HepG2 (cell line): ENCODE measurements around the gene ITIH2. TPM values are rescaled to one million over a fixed set of nuclear protein-coding genes. Genes with fewer than 3 reads are reported as not detected.

ENCODE experiments used
- ATAC-seq: fragments of 200-7000 bp; cut with Tn5 transposase; 3 replicates; pipeline ENCODE4 v1.9.1; 2020; ENCODE audit warnings: mild to moderate bottlenecking, moderate library complexity
- BruUV-seq: library from RNA; stranded (reverse); fragments of 400-500 nt; replicated peaks from 2 replicates; lab custom pipeline; 2021; lab: Mats Ljungman, UMichigan
- CTCF ChIA-PET: fragments of 300-600 bp; formaldehyde crosslinking; extraction: SDS; loops from one replicate; lab custom pipeline; 2021; ENCODE audit warnings: low total read pairs, inconsistent platforms, low intra/inter-chr PET ratio; lab: Yijun Ruan, JAX
- POLR2A ChIA-PET: fragments of 350-600 bp; sonication (Branson Sonifier 250); formaldehyde crosslinking; loops from one replicate; lab custom pipeline; 2020; ENCODE audit warnings: antibody characterized with exemption, inconsistent platforms; lab: Yijun Ruan, JAX
- DNase-seq: peaks from one replicate; pipeline ENCODE4 v3.0.0-alpha.2; 2015; ENCODE audit warnings: low spot score
- FAIRE-seq: peaks from 3 replicates; lab custom pipeline; 2011; peaks lifted over from hg19 to GRCh38; lab: Jason Lieb, UNC
- H2AFZ ChIP-seq: one replicate; pipeline ENCODE4 v1.6.1; 2011; ENCODE audit warnings: low read length, inconsistent platforms
- H3K27ac ChIP-seq: fragments of 300-600 bp; 3 replicates; pipeline ENCODE4 v1.8.0; 2011; ENCODE audit warnings: mixed run types, mild to moderate bottlenecking, mixed read lengths, low read length, inconsistent platforms; ENCODE audit not compliant: insufficient read depth; ENCODE audit errors: extremely low read length
- H3K27me3 ChIP-seq, 2 experiments: fragments of 200-600 bp in 1 of 2; 2 replicates in 1 of 2; 3 replicates in 1 of 2; pipeline versions ENCODE4 v1.6.0 to v1.8.0; 2011; ENCODE audit warnings: low read length in 2 of 2, mild to moderate bottlenecking in 2 of 2, moderate library complexity in 2 of 2, inconsistent platforms in 1 of 2; ENCODE audit not compliant: insufficient read depth in 2 of 2, control insufficient read depth in 1 of 2
- H3K36me3 ChIP-seq, 2 experiments: fragments of 200-600 bp in 1 of 2; replicated peaks in 1 of 2; 2 replicates in 1 of 2; 3 replicates in 1 of 2; pipeline versions ENCODE4 v1.5.1 to v1.8.0; 2011; ENCODE audit warnings: low read length in 2 of 2, inconsistent platforms in 1 of 2; ENCODE audit not compliant: insufficient read depth in 2 of 2, control insufficient read depth in 1 of 2
- H3K4me1 ChIP-seq: 2 replicates; pipeline ENCODE4 v1.5.1; 2012; ENCODE audit warnings: low read length, inconsistent platforms; ENCODE audit not compliant: insufficient read depth
- H3K4me2 ChIP-seq: 2 replicates; pipeline ENCODE4 v1.6.0; 2011; ENCODE audit warnings: low read depth, low read length, inconsistent platforms
- H3K4me3 ChIP-seq, 3 experiments: fragments of 200-600 bp in 1 of 3; sonication (generic), shearing (Covaris generic) in 1 of 3; replicated peaks in 1 of 3; 2 replicates each; pipeline ENCODE4 v1.5.1; 2011 to 2016; ENCODE audit warnings: low read length in 3 of 3, inconsistent platforms in 2 of 3, low read depth in 2 of 3, mild to moderate bottlenecking in 2 of 3, control low read depth in 1 of 3, mixed read lengths in 1 of 3; ENCODE audit not compliant: insufficient read depth in 1 of 3
- H3K79me2 ChIP-seq: one replicate; pipeline ENCODE4 v1.6.1; 2011; ENCODE audit warnings: low read length, inconsistent platforms; ENCODE audit not compliant: insufficient read depth
- H3K9ac ChIP-seq: 2 replicates; pipeline ENCODE4 v1.6.0; 2011; ENCODE audit warnings: mild to moderate bottlenecking, low read depth, low read length, inconsistent platforms; ENCODE audit not compliant: insufficient read depth
- H3K9me3 ChIP-seq: 2 replicates; pipeline ENCODE4 v1.5.1; 2012; ENCODE audit warnings: mild to moderate bottlenecking, low read length
- H4K20me1 ChIP-seq: 2 replicates; pipeline ENCODE4 v1.6.0; 2011; ENCODE audit warnings: inconsistent platforms, mild to moderate bottlenecking, low read length, moderate library complexity; ENCODE audit not compliant: insufficient read depth
- DR1 ChIP-seq: sonication (generic); formaldehyde crosslinking; IDR thresholded peaks from 2 replicates; pipeline ENCODE4 v1.8.0; 2021; ENCODE audit warnings: mild to moderate bottlenecking, missing genetic modification reagents, inconsistent platforms
- GLI4 ChIP-seq: sonication (generic); formaldehyde crosslinking; IDR thresholded peaks from 2 replicates; pipeline ENCODE4 v1.5.1; 2020; ENCODE audit warnings: missing genetic modification reagents, mild to moderate bottlenecking, moderate library complexity, borderline replicate concordance
- SNAI1 ChIP-seq: sonication (generic); formaldehyde crosslinking; IDR thresholded peaks from 2 replicates; pipeline ENCODE4 v1.5.0; 2020; ENCODE audit warnings: mild to moderate bottlenecking, missing genetic modification reagents, borderline replicate concordance
- SNAPC2 ChIP-seq: sonication (generic); formaldehyde crosslinking; IDR thresholded peaks from 2 replicates; pipeline ENCODE4 v1.8.1; 2022; ENCODE audit warnings: mild to moderate bottlenecking, missing genetic modification reagents
- ZNF10 ChIP-seq: sonication (generic); formaldehyde crosslinking; IDR thresholded peaks from 2 replicates; pipeline ENCODE4 v1.4.0; 2020; ENCODE audit warnings: mild to moderate bottlenecking, low read depth, missing genetic modification reagents, borderline replicate concordance
- ZNF234 ChIP-seq: sonication (generic); formaldehyde crosslinking; conservative IDR thresholded peaks from 2 replicates; pipeline ENCODE4 v1.5.1; 2020; ENCODE audit warnings: mild to moderate bottlenecking, missing genetic modification reagents
- ZNF282 ChIP-seq: fragments of 450-650 bp; IDR thresholded peaks from 2 replicates; pipeline ENCODE4 v1.6.1; 2018; ENCODE audit not compliant: partially characterized antibody
- ZNF451 ChIP-seq: sonication (generic); formaldehyde crosslinking; IDR thresholded peaks from 2 replicates; pipeline ENCODE4 v1.5.0; 2020; ENCODE audit warnings: mild to moderate bottlenecking, missing genetic modification reagents
- ZNF558 ChIP-seq: sonication (generic); formaldehyde crosslinking; IDR thresholded peaks from 2 replicates; pipeline ENCODE4 v1.9.0; 2022; ENCODE audit warnings: mild to moderate bottlenecking, missing genetic modification reagents, borderline replicate concordance
- ZNF660 ChIP-seq: sonication (generic); formaldehyde crosslinking; IDR thresholded peaks from 2 replicates; pipeline ENCODE4 v1.5.1; 2020; ENCODE audit warnings: mild to moderate bottlenecking, low read depth, missing genetic modification reagents, borderline replicate concordance
- WGBS: methylation state at CpG from one replicate; pipeline ENCODE4 v1.1.6; 2017; ENCODE audit warnings: low lambda C conversion rate; 5-methylcytosine and 5-hydroxymethylcytosine counted together
- in situ Hi-C: cut with HindIII; loops from 2 replicates; pipeline ENCODE4 v1.10.0; 2017; ENCODE audit warnings: low pct_unique_long_range_greater_than_20kb; ENCODE audit not compliant: extremely low pct_ligation_motif_present
- intact Hi-C: fragments of 100-400 bp; cut with micrococcal nuclease; formaldehyde crosslinking; loops from one replicate; pipeline ENCODE4 v1.10.0; 2022; ENCODE audit not compliant: unreplicated experiment
- polyA plus RNA-seq, 8 experiments: library from polyadenylated mRNA; depleted of rRNA in 3 of 8; stranded (reverse) in 7 of 8; unstranded in 1 of 8; fragments of >200 nt; fragmentation: Illumina TruSeq in 4 of 8; extraction: Trizol in 4 of 8; gene quantifications; 2 replicates each; pipeline versions ENCODE4 v1.2.1 to v1.2.3, GENCODE V29; 2011 to 2016; ENCODE audit warnings: low read depth in 4 of 8, missing spikeins in 1 of 8, mixed read lengths in 1 of 8; ENCODE audit not compliant: insufficient read depth in 1 of 8
- total RNA-seq, 5 experiments: library from RNA; depleted of rRNA; stranded (reverse); fragments of >200 nt; fragmentation: Illumina TruSeq; extraction: Trizol; gene quantifications; 2 replicates each; pipeline ENCODE4 v1.2.3, GENCODE V29; 2016; ENCODE audit warnings: low read depth in 1 of 5
- TF ChIP-seq, protein P1 (sequence below): IDR thresholded peaks from 2 replicates; pipeline ENCODE4 v1.6.1; 2016; ENCODE audit warnings: control low read depth
- TF ChIP-seq, protein P2 (sequence below): sonication (generic); formaldehyde crosslinking; IDR thresholded peaks from 2 replicates; pipeline ENCODE4 v1.5.0; 2020; ENCODE audit warnings: mild to moderate bottlenecking, missing genetic modification reagents
- TF ChIP-seq, protein P3 (sequence below): IDR thresholded peaks from 2 replicates; pipeline ENCODE4 v1.6.1; 2016; ENCODE audit warnings: missing compliant biosample characterization, missing genetic modification reagents, borderline replicate concordance
- TF ChIP-seq, protein P4 (sequence below): conservative IDR thresholded peaks from 2 replicates; pipeline ENCODE4 v1.6.1; 2018; ENCODE audit warnings: missing genetic modification reagents

The ITIH2 gene
- total and polyA plus RNA-seq, 2 of the 13 experiments (the other 11 are each of a cell fraction or from before 2014, with no cell fraction given), result 1,197 to 1,427 TPM

DNA sequence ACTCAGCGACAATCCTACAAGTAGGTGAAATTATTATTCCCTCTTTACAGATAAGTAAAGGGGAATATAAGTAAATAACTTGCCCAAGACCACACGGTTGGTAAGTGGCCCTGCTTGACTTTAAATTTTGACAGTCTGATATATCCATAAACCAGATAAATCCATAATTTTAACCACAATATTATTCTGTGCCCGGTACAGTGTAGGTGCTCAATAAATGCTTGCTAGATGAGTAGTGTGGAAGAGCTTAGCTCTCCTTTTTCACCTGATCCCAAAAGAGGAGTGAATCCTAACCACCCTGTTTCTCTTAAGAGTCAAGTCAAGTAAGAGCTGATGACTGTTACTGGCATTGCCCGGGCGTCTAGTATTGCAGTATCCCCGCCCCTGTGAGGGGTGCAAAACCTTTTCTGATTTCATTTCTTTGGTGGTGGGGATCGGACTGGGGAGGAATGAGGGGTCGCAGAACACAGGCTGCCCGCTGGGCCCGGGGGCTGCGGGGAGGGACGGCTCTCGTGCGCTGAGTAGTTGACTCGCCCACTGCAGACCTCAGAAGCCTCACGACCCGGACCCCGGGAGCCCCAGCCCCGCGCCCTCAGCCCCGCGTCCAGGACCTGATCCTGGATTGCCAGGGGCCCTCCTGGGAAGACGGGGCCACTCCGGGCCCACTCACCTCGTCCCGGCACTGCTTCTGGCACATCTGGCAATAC lies 84.2 kb downstream of the ITIH2 start (continued):
- no peak for TF ChIP-seq ZNF282
- TF ChIP-seq, protein P1, sequence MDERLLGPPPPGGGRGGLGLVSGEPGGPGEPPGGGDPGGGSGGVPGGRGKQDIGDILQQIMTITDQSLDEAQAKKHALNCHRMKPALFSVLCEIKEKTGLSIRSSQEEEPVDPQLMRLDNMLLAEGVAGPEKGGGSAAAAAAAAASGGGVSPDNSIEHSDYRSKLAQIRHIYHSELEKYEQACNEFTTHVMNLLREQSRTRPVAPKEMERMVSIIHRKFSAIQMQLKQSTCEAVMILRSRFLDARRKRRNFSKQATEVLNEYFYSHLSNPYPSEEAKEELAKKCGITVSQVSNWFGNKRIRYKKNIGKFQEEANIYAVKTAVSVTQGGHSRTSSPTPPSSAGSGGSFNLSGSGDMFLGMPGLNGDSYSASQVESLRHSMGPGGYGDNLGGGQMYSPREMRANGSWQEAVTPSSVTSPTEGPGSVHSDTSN, result no peak
- no peak for TF ChIP-seq ZNF10 (CRISPR knock-in tag)
- TF ChIP-seq ZNF451 (CRISPR knock-in tag), result no peak; the same call in 1 of the 2 replicates
- TF ChIP-seq ZNF660 (CRISPR knock-in tag), result no peak
- no peak for TF ChIP-seq DR1 (CRISPR knock-in tag)
- TF ChIP-seq SNAPC2 (CRISPR knock-in tag), result 0 out of 2 replicates have a peak, but pooled peaks have one; percentile 35

DNA sequence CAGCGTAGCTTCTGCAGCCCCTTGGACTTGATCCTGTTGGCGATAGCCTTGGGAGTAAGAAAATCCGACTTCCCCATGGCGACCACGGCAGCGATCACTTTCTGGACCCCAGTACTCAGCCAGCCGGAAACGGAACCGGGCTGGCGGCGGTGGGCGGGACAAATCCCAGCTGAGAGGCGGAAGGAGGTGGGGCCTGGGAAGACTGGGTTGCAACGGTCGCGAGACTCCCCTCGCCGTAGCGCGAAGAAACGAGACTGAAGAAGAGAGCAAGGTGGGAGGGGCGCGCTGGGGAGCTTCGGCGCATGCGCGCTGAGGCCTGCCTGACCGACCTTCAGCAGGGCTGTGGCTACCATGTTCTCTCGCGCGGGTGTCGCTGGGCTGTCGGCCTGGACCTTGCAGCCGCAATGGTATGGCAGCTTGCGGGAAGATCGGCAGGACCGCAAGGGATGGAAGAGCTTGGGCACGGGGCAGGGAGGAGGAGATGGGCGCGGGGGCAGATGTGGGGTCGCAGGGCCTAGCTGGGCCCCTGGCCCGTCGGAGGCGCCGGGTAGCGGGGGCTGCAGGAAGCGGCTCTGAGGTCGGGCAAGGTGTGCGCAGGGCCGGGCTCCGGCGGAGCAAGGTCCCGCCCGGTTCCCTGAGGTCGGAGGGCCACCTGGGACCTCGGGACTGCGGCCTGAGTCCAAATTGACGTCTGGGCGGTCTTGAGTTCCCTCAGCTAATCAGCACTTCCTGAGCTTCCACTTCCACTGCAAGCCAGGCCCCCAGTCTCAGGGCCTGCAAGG lies 84.9 kb downstream of the ITIH2 start, which contains the start of the genes ATP5F1C and KIN:
Gene ATP5F1C (plus strand): TSS at position 321 of the 782 bp plus-strand sequence. CDS start 31 bp downstream, at position 352.
Gene KIN (minus strand): TSS at position 137 of the 782 bp plus-strand sequence. CDS start 60 bp downstream, at position 77.
- H3K9me3 ChIP-seq, result no peaks in the 10 kb centered on the region
- peak within 1 kb of the TSS; percentile 97 for H3K9ac ChIP-seq
- BruUV-seq, result no TSS peak
- CTCF ChIA-PET, result no interaction called here
- peak; percentile 65 for FAIRE-seq
- H3K27ac ChIP-seq, result peak within 1 kb of the TSS; percentile 87
- POLR2A ChIA-PET, result interaction anchor here (0.6 to 3.5 kb wide), 19 partner anchors 10 to 1042 kb away, joined by 3 to 56 read pairs (median 5); partner anchors contain the start of genes ITIH2 and TAF3
- intact Hi-C loops, result loop anchor here (2.0 to 10.0 kb wide), 2 partner anchors 31 to 1517 kb away; partner anchors contain the start of gene TAF3
- peak; percentile 94 for DNase-seq
- H3K27me3 ChIP-seq, result no peaks in the 10 kb centered on the region; a peak in 1 of 5 replicates
- peak within 1 kb of the TSS; percentile 72 to 99 (median 96) for H3K4me3 ChIP-seq
- WGBS, result 1% methylated on average over 22 of the region's 59 CpGs
- peaks cover 1 to 12% of the 10 kb centered on the region in 2 experiments; a peak in 3 of 5 replicates for H3K36me3 ChIP-seq
- H2AFZ ChIP-seq, result no peak within 1 kb of the TSS
- peaks cover 62% of the 10 kb centered on the region for H3K4me1 ChIP-seq
- peak; percentile 96 for ATAC-seq
- in situ Hi-C loops, result no loop called here
- H3K79me2 ChIP-seq, result peaks cover 97% of the 10 kb centered on the region
- peaks cover 49% of the 10 kb centered on the region for H4K20me1 ChIP-seq
- peak within 1 kb of the TSS; percentile 77 for H3K4me2 ChIP-seq
- TF ChIP-seq SNAI1 (CRISPR knock-in tag), result peak; percentile 40; the same call in 1 of the 2 replicates
- no peak; the same call in 1 of the 2 replicates for TF ChIP-seq ZNF558 (CRISPR knock-in tag)
- no peak; the same call in 1 of the 2 replicates for TF ChIP-seq ZNF234 (CRISPR knock-in tag)
- TF ChIP-seq, protein P2, sequence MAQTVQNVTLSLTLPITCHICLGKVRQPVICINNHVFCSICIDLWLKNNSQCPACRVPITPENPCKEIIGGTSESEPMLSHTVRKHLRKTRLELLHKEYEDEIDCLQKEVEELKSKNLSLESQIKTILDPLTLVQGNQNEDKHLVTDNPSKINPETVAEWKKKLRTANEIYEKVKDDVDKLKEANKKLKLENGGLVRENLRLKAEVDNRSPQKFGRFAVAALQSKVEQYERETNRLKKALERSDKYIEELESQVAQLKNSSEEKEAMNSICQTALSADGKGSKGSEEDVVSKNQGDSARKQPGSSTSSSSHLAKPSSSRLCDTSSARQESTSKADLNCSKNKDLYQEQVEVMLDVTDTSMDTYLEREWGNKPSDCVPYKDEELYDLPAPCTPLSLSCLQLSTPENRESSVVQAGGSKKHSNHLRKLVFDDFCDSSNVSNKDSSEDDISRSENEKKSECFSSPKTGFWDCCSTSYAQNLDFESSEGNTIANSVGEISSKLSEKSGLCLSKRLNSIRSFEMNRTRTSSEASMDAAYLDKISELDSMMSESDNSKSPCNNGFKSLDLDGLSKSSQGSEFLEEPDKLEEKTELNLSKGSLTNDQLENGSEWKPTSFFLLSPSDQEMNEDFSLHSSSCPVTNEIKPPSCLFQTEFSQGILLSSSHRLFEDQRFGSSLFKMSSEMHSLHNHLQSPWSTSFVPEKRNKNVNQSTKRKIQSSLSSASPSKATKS (CRISPR knock-in tag), result peak; percentile 65; the same call in 1 of the 2 replicates
- TF ChIP-seq, protein P3, sequence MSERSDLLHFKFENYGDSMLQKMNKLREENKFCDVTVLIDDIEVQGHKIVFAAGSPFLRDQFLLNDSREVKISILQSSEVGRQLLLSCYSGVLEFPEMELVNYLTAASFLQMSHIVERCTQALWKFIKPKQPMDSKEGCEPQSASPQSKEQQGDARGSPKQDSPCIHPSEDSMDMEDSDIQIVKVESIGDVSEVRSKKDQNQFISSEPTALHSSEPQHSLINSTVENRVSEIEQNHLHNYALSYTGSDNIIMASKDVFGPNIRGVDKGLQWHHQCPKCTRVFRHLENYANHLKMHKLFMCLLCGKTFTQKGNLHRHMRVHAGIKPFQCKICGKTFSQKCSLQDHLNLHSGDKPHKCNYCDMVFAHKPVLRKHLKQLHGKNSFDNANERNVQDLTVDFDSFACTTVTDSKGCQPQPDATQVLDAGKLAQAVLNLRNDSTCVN, result peak; percentile 62; the same call in 1 of the 2 replicates
- TF ChIP-seq ZNF451 (CRISPR knock-in tag), result no peak; the same call in 1 of the 2 replicates
- no peak for TF ChIP-seq GLI4 (CRISPR knock-in tag)
- TF ChIP-seq, protein P4, sequence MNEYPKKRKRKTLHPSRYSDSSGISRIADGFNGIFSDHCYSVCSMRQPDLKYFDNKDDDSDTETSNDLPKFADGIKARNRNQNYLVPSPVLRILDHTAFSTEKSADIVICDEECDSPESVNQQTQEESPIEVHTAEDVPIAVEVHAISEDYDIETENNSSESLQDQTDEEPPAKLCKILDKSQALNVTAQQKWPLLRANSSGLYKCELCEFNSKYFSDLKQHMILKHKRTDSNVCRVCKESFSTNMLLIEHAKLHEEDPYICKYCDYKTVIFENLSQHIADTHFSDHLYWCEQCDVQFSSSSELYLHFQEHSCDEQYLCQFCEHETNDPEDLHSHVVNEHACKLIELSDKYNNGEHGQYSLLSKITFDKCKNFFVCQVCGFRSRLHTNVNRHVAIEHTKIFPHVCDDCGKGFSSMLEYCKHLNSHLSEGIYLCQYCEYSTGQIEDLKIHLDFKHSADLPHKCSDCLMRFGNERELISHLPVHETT, result peak; percentile 27; the same call in 1 of the 2 replicates
